ENCODE data around the gene CNOT11.

DNA sequence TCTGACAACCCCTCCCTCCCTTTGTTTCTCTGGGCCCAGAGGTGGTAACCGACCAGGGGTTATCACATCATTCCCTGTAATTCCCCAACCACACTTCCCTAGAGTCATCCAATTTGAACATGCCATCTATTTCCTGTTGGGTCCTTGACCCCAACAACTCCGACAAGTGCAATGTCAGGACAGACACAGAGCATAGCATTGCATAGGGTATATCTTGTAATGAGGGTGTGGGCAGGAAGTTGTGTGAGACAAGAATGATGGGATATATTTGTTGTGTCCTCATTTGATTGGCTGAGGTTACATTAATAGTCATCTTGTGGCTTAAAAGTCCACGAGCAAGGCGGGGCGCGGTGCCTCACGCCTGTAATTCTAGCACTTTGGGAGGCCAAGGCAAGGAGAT lies 33.4 kb upstream of the CNOT11 start:
- TF ChIP-seq CTCF (IDR thresholded peaks at IDR 0.05; ENCODE audit: low read length) (no peak), EZH2 (optimal IDR thresholded peaks at IDR 0.05; ENCODE audit: low read depth, low read length) (no peak), EZH2phosphoT487 (IDR thresholded peaks at IDR 0.05; ENCODE audit: low read length) (no peak)
